Suprapubic skin (tissue), 4 donors: Measurements from ENCODE around the gene ZMIZ2. TPM values are rescaled to one million over a fixed set of nuclear protein-coding genes. Genes with fewer than 3 reads are reported as not detected.

Source experiments
- DNase-seq, 2 donors: peaks; one replicate each; pipeline ENCODE4 v3.0.0-alpha.2; 2019; ENCODE audit warnings: low spot score in 2 of 2
- H3K27ac ChIP-seq: fragments of 200-600 bp; sonication (generic); one replicate; pipeline ENCODE4 v1.5.1; 2019
- H3K27me3 ChIP-seq: fragments of 200-600 bp; sonication (generic); one replicate; pipeline ENCODE4 v1.5.1; 2019
- H3K36me3 ChIP-seq: fragments of 200-600 bp; sonication (generic); one replicate; pipeline ENCODE4 v1.5.1; 2019
- H3K4me1 ChIP-seq: fragments of 200-600 bp; sonication (generic); one replicate; pipeline ENCODE4 v1.5.1; 2019
- H3K4me3 ChIP-seq: fragments of 200-600 bp; sonication (generic); one replicate; pipeline ENCODE4 v1.5.1; 2019; ENCODE audit warnings: mild to moderate bottlenecking
- H3K9me3 ChIP-seq: fragments of 200-600 bp; sonication (generic); one replicate; pipeline ENCODE4 v1.5.1; 2019
- CTCF ChIP-seq, 2 donors: fragments of 200-600 bp in 1 of 2; fragments of 450-650 bp in 1 of 2; sonication (generic) in 1 of 2; IDR thresholded peaks; one replicate each; pipeline ENCODE4 v1.5.1; 2016 to 2019; ENCODE audit warnings: antibody characterized with exemption in 2 of 2, mild to moderate bottlenecking in 1 of 2, moderate library complexity in 1 of 2
- EP300 ChIP-seq: sonication (generic); formaldehyde crosslinking; IDR thresholded peaks from one replicate; pipeline ENCODE4 v1.6.1; 2017; ENCODE audit warnings: antibody characterized with exemption
- POLR2A ChIP-seq, 2 donors: fragments of 450-650 bp; IDR thresholded peaks; one replicate each; pipeline ENCODE4 v1.6.1; 2017; ENCODE audit warnings: antibody characterized with exemption in 2 of 2, mild to moderate bottlenecking in 2 of 2, moderate library complexity in 2 of 2
- POLR2AphosphoS5 ChIP-seq, 3 donors: sonication (generic); formaldehyde crosslinking; IDR thresholded peaks; one replicate each; pipeline ENCODE4 v1.6.1; 2017; ENCODE audit warnings: antibody characterized with exemption in 3 of 3
- WGBS: methylation state at CpG from one replicate; pipeline ENCODE4 v1.1.5; 2018; 5-methylcytosine and 5-hydroxymethylcytosine counted together
- total RNA-seq, 4 donors: library from RNA; depleted of rRNA; stranded (reverse); fragments of >200 nt; gene quantifications; one replicate each; pipeline ENCODE4 v1.1.0, GENCODE V29; 2016

Gene ZMIZ2
- total RNA-seq, 4 donors from 2014 or later, result 26.4 to 97.8 (median 38.4) TPM

GRCh38 chr7:44748948-44749731, 493 bp downstream of the ZMIZ2 start:
- Histone ChIP-seq H3K27me3 (no peaks in the 10 kb centered on the region), H3K4me3 (peak overlapping the region; percentile 82), H3K27ac (peak overlapping the region; percentile 98), H3K4me1 (peaks cover 31% of the 10 kb centered on the region), H3K36me3 (no peaks in the 10 kb centered on the region), H3K9me3 (no peaks in the 10 kb centered on the region)
- TF ChIP-seq EP300 (no peak), CTCF (IDR thresholded peaks at IDR 0.05) (no peak)
- 2% methylated on average over 31 of the region's 60 CpGs for WGBS
- no peak for DNase-seq

GRCh38 chr7:44749992-44750391, 1.3 kb downstream of the ZMIZ2 start:
- WGBS, result 78% methylated on average over 2 of the region's 2 CpGs

GRCh38 chr7:44750424-44750823, 1.8 kb downstream of the ZMIZ2 start:
- Histone ChIP-seq H3K4me3 (peak overlapping the region; percentile 82), H3K27me3 (no peaks in the 10 kb centered on the region), H3K27ac (no peak overlapping the region), H3K4me1 (peaks cover 42% of the 10 kb centered on the region), H3K36me3 (no peaks in the 10 kb centered on the region), H3K9me3 (no peaks in the 10 kb centered on the region)
- DNase-seq, result no peak
- 78% methylated on average over 1 of the region's 3 CpGs for WGBS
- TF ChIP-seq POLR2AphosphoS5 (IDR thresholded peaks at IDR 0.05) (no peak), EP300 (no peak), CTCF (IDR thresholded peaks at IDR 0.05) (no peak), POLR2A (IDR thresholded peaks at IDR 0.05) (no peak)

More at GRCh38 chr7:44749992-44750391, 1.3 kb downstream of the ZMIZ2 start:
- Histone ChIP-seq H3K4me3 (peak overlapping the region; percentile 82), H3K27ac (no peak overlapping the region), H3K4me1 (peaks cover 38% of the 10 kb centered on the region), H3K27me3 (no peaks in the 10 kb centered on the region), H3K9me3 (no peaks in the 10 kb centered on the region), H3K36me3 (no peaks in the 10 kb centered on the region)
- no peak for DNase-seq
- no peak for TF ChIP-seq EP300
- no peak for TF ChIP-seq POLR2AphosphoS5 (IDR thresholded peaks at IDR 0.05)
- TF ChIP-seq POLR2A (IDR thresholded peaks at IDR 0.05), result no peak
- no peak for TF ChIP-seq CTCF (IDR thresholded peaks at IDR 0.05)

GRCh38 chr7:44750921-44751571, 2.4 kb downstream of the ZMIZ2 start:
- Histone ChIP-seq H3K4me1 (peaks cover 49% of the 10 kb centered on the region), H3K36me3 (no peaks in the 10 kb centered on the region), H3K4me3 (no peak overlapping the region), H3K27me3 (no peaks in the 10 kb centered on the region), H3K9me3 (no peaks in the 10 kb centered on the region), H3K27ac (no peak overlapping the region)
- no peak for DNase-seq
- TF ChIP-seq POLR2AphosphoS5 (IDR thresholded peaks at IDR 0.05), result no peak
- TF ChIP-seq EP300, result no peak
- TF ChIP-seq POLR2A (IDR thresholded peaks at IDR 0.05), result no peak
- no peak for TF ChIP-seq CTCF (IDR thresholded peaks at IDR 0.05)
- 67% methylated on average over 2 of the region's 6 CpGs for WGBS

GRCh38 chr7:44752822-44753221, 4.2 kb downstream of the ZMIZ2 start:
- no peak for DNase-seq
- H3K27me3 ChIP-seq, result no peaks in the 10 kb centered on the region
- H3K4me3 ChIP-seq, result no peak overlapping the region
- peaks cover 11% of the 10 kb centered on the region for H3K36me3 ChIP-seq
- no peaks in the 10 kb centered on the region for H3K9me3 ChIP-seq
- whole genome bisulfite sequencing, result 98% methylated on average over 2 of the region's 2 CpGs
- peaks cover 65% of the 10 kb centered on the region for H3K4me1 ChIP-seq
- H3K27ac ChIP-seq, result no peak overlapping the region
- TF ChIP-seq CTCF (IDR thresholded peaks at IDR 0.05) (no peak), POLR2A (IDR thresholded peaks at IDR 0.05) (no peak), EP300 (no peak), POLR2AphosphoS5 (IDR thresholded peaks at IDR 0.05) (no peak)
